HG02678 (cell line): Measurements from ENCODE around the gene DNAL4.
"Not testable (repeated sequence)": the region's sequence is repeated elsewhere in the genome, so short reads cannot be mapped to it uniquely, and the experiment has no call there.

Experiments used
- ATAC-seq: cut with Tn5 transposase; IDR thresholded peaks from one replicate; pipeline ENCODE4 v1.9.1; 2021; ENCODE audit warnings: mild to moderate bottlenecking, moderate library complexity; ENCODE audit not compliant: unreplicated experiment

Gene DNAL4

GRCh38 chr22:38828191-38828590 is 34.2 kb upstream of the DNAL4 start:
- ATAC-seq, result no peak

DNA sequence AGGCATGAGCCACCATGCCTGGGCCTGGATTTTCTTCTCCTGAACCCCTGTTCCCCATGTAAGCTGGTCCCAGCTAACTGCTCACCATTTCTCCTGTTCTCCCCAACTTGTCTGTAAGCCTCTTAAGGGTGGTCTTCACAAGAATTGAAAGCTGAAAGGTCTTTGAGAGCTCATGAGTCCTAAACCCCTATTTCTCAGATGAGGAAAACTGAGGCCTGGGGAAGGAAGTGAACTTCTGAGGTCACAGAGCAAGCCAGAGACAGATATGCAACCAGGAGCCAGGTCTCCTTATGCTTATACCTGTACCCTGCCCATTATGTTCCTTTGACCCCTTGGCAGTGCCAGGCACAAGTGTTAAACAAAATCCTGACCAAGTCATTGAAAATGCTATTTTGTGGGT is 33.6 kb upstream of the DNAL4 start:
- no peak for ATAC-seq

DNA sequence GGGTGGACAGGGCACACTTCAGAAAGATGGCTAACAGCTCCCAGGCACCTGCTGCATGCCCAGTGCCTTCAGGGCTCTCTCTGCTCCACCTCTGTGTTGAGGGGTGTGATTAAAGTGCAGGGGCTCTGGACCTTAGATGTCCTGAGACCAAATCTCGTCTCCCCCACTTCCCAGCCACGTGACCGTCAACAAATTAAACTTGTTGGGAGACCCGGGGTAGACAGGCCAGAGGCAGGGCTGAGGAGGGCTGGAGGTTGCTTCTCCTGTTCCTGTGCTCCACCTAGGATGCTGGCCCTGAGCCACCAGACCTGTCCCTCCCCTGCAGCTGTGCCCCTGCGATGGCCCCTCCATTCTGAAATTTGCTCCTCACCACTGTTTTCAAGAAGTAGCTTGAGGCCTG is 32.9 kb upstream of the DNAL4 start:
- ATAC-seq, result no peak

GRCh38 chr22:38826386-38826785 is 32.4 kb upstream of the DNAL4 start:
- no peak for ATAC-seq

GRCh38 chr22:38824585-38824984 is 30.6 kb upstream of the DNAL4 start:
- no peak for ATAC-seq

DNA sequence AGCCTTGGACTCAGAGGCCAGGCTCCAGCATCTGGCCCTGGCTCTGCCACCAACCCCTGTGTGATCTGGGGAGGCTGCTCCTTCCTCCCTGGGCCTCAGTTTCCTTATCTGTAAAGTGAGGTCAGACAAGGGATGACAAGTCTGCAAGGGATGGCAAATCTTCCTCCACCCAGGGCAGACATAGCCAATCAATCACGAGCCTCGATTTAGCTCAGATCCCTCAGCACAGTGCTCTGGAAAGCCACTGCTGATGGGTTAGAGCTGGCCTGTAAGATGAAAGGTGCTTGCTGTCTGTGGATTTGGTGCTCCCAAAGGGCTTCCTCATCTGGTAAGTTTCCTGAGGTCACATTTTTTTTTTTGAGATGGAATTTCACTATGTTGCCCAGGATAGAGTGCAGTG is 29.7 kb upstream of the DNAL4 start:
- no peak for ATAC-seq

- ATAC-seq, result no peak
These were observed 29.1 kb upstream of the DNAL4 start for GRCh38 chr22:38823076-38823475.

DNA sequence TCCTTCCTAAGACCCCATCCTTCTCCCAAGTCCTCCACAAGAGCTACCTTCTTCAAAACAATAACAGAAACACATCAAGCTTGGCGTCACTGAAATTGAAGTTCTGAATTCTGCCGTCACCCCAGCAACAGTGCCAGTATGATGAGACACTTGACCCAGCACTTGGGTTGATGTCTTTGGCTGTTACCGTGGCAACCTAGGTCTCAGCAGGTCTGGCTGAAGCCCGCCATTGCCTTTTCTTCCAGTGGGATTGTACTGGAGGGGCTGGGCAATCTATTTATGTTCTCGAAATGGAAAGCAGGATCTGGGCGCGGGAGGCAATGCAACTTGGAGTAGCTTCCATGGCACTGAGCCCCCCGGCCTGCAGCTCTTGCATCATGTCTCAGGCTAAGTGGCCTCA is 26.1 kb upstream of the DNAL4 start:
- no peak for ATAC-seq

DNA sequence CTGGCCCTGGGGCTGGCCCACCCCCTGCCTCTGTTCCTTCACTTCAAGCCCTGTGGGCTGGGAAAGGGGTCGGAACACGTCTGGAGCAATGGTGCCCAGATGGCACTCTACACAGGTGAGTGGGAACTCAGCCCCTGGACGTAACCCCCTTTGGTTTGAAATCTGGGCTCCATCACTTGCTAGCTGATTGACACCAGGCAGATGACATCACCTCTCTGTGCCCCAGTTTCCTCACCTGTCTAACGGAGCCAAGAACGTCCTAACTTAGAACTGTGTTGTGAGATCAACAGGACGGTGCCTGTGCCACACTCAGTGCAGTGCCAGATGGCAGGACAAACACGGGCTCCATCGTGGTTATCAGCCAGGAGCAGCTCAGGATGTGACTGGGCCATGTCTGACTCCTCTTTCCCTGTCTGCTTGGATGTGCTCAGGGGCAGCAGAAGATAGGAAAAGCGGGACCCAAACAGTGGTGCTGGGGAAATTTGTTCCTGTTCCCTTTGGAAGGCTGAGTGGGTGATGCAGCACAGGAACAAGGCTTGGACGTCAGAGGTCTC is 25.5 kb upstream of the DNAL4 start:
- no peak for ATAC-seq

- no peak for ATAC-seq
These were observed 23.3 kb upstream of the DNAL4 start for GRCh38 chr22:38817196-38817595.

- no peak for ATAC-seq
These were observed 21.9 kb upstream of the DNAL4 start for GRCh38 chr22:38815842-38816241.

GRCh38 chr22:38811241-38811640 is 17.3 kb upstream of the DNAL4 start:
- no peak for ATAC-seq

DNA sequence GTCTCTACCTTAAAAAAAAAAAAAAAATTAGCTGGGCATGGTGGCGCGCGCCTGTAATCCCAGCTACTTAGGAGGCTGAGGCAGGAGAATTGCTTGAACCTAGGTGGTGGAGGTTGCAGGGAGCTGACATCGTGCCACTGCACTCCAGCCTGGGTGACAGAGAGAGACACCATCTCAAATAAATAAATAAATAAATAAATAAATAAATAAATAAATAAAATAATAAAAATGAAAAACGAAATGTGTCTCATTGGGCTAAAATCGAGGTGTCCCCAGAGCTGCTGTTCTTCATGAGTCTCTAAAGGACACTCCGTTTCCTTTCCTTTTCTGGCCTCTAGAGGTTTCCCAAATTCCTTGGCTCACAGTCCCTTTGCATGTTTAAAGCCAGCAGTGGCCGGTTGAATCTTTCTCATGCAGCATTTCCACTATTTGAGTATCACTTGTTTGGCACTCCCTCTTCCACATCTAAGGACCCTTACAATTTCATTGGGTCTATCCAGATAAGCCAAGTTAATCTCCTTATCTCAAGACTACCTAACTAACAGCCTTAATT is 11.2 kb upstream of the DNAL4 start:
- not testable (repeated sequence) for ATAC-seq

GRCh38 chr22:38802671-38803121 is 8.8 kb upstream of the DNAL4 start:
- no peak for ATAC-seq

DNA sequence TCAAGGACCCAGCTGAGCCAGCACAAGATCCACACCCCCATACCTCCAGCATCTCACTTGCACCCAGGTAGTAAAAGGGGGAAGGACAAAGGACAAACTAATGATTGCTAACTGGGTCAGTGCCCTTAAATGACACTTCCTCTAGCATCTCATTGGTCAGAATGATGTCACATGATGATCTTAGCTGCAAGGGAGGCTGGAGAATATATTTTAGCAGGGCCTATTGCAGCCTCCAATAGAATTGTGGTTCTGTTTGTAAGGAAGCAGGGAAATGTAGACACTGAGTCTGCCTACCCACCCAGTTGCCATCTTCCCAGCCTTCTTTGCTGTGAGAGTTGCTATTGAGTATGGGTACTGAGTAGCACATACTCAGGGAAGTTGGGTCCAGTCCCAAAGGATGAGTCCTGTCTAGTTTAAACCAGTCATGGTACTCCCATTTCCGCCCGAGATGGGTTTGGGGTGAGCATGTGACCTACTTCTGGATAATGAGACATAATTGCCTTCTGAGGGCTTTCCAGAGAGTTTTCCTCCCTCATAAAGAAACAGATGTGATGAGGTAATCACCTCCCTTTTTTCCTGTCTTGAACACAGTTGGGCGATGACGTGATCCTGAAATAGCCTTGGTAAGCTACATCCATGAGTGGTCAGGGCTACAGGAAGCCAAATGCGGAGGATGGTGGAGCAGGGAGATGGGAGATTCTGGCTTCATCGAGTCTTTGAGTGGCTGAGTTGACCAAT is 5.5 kb upstream of the DNAL4 start:
- no peak for ATAC-seq

GRCh38 chr22:38798496-38798895 is 4.6 kb upstream of the DNAL4 start:
- no peak for ATAC-seq

DNA sequence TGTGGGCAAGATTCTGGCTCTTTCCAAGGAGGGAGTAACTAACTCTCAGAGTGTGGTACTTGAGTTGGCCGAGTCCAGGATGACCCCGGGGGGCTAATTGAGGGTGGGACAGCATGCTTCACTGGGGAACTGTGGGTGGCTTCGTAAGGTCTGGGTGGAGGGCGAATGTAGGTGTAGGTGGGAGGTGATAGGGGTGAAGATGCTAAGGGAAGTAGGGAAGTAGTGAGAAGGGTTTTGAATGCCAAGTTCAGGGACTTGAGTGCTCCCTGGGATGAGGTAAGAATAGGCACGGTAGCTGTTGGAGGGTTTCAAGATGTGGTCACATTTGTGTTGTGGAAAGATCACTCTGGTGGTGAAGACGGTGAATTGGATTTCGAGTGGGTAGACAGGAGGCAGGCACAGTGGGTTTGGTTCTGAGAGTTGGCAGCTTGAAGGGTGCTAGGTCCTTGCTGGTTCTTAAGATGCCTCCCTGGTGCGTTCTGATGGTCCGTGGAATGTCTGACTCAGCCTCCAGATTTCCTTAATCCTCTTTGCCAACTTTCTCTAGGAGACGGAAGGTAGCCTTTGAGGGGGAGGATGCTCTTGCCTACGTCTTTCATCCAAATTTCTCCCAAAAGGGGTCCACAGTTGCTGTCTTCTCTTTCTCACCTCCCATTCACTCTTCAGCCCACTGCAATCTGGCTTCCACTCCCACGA is 2.5 kb upstream of the DNAL4 start:
- no peak for ATAC-seq

GRCh38 chr22:38795569-38795968 is 1.6 kb upstream of the DNAL4 start:
- no peak for ATAC-seq

GRCh38 chr22:38793317-38793716 is 626 bp downstream of the DNAL4 start:
- no peak for ATAC-seq

DNA sequence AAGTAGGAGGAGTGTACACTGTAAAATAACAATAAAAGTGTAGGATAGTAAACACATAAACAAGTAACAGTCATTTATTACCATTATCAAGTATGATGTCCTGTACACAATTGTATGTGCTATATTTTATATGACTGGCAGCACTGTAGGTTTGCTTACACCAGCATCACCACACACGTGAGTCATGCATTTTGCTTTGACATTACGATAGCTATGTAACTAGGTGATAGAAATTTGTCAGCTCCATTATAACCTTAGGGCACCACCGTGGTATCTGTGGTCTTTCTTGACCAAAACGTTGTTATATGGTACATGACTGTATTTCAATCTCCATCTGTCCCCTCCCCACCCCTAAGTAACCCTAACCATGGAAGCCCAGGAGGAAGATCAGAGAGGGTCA is 1.1 kb downstream of the DNAL4 start:
- no peak for ATAC-seq

- no peak for ATAC-seq
These were observed 4.3 kb downstream of the DNAL4 start for GRCh38 chr22:38789606-38790005.

GRCh38 chr22:38788846-38789245 is 5.1 kb downstream of the DNAL4 start:
- ATAC-seq, result no peak
